Measurements from ENCODE around the gene SLU7. TPM values are rescaled to one million over a fixed set of nuclear protein-coding genes. Genes with fewer than 3 reads are reported as not detected.

Gene SLU7
- total and polyA plus RNA-seq, 2 of the 4 experiments (the other 2 are of a cell fraction): 15.9 to 34.2 TPM

DNA sequence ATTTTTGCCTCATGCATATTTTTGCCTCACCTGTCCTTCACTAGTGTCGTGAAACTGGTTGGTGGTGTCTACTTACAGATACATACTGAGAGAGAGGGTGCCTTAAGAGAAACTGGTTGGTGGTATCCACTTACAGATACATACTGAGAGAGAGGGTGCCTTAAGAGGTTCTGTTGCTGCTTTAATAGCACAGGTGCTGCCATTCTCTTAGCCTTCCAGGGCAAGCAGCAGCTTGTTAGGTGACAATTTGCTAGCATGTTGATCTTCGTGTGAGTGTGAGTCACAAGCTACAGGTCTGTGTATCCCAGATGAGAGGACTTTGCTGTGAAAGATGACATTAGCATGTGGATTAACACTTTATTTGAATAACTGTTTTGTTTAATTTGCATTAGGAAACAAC is 4.2 kb upstream of the SLU7 start:
- no peak overlapping the region for H2BK5ac ChIP-seq (ENCODE audit: low read depth, low read length, poor library complexity, severe bottlenecking)
- H2BK15ac ChIP-seq (ENCODE audit: low read depth, low read length): no peak overlapping the region
- peaks cover 6% of the 10 kb centered on the region; the same call in 1 of the 2 replicates for H3K9me1 ChIP-seq (ENCODE audit: insufficient read depth, low read length)
- ChIA-PET CTCF (interaction anchor here (3.0 kb wide), 1 partner anchor 16 kb away, joined by 21 read pairs; no protein-coding TSS in a partner anchor), POLR2A (ENCODE audit: unreplicated experiment) (no interaction called here)
- no peak overlapping the region for H4K5ac ChIP-seq (ENCODE audit: low read depth, low read length)
- H4K8ac ChIP-seq (ENCODE audit: low read depth in 2 of 2, low read length in 2 of 2): no peak overlapping the region
- H3K4ac ChIP-seq (ENCODE audit: low read depth, low read length): no peak overlapping the region
- TF ChIP-seq, protein P1, sequence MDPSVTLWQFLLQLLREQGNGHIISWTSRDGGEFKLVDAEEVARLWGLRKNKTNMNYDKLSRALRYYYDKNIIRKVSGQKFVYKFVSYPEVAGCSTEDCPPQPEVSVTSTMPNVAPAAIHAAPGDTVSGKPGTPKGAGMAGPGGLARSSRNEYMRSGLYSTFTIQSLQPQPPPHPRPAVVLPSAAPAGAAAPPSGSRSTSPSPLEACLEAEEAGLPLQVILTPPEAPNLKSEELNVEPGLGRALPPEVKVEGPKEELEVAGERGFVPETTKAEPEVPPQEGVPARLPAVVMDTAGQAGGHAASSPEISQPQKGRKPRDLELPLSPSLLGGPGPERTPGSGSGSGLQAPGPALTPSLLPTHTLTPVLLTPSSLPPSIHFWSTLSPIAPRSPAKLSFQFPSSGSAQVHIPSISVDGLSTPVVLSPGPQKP (IDR thresholded peaks at IDR 0.05; ENCODE audit: borderline replicate concordance, low read depth, low read length): no peak
- TF ChIP-seq SMC3 (IDR thresholded peaks at IDR 0.05; ENCODE audit: low read depth, low read length) (no peak), CHD1 (IDR thresholded peaks at IDR 0.05; ENCODE audit: low read depth, low read length) (no peak), CEBPB (IDR thresholded peaks at IDR 0.05; ENCODE audit: low read depth, low read length) (no peak), POLR2A (IDR thresholded peaks at IDR 0.05; ENCODE audit: low read depth, low read length) (no peak), FOS (IDR thresholded peaks at IDR 0.05; ENCODE audit: low read depth, low read length) (no peak), RCOR1 (IDR thresholded peaks at IDR 0.05; ENCODE audit: insufficient replicate concordance, low read length) (no peak), NFE2L2 (IDR thresholded peaks at IDR 0.05; ENCODE audit: low read depth, low read length) (no peak), RAD21 (IDR thresholded peaks at IDR 0.05; ENCODE audit: low read length) (no peak), BHLHE40 (IDR thresholded peaks at IDR 0.05; ENCODE audit: low read depth, low read length) (no peak), MAFK (IDR thresholded peaks at IDR 0.05; ENCODE audit: low read depth, low read length) (no peak), MXI1 (IDR thresholded peaks at IDR 0.05; ENCODE audit: borderline replicate concordance, low read depth, low read length) (no peak), RFX5 (IDR thresholded peaks at IDR 0.05; ENCODE audit: low read depth, low read length) (no peak)
- TF ChIP-seq, protein P2, sequence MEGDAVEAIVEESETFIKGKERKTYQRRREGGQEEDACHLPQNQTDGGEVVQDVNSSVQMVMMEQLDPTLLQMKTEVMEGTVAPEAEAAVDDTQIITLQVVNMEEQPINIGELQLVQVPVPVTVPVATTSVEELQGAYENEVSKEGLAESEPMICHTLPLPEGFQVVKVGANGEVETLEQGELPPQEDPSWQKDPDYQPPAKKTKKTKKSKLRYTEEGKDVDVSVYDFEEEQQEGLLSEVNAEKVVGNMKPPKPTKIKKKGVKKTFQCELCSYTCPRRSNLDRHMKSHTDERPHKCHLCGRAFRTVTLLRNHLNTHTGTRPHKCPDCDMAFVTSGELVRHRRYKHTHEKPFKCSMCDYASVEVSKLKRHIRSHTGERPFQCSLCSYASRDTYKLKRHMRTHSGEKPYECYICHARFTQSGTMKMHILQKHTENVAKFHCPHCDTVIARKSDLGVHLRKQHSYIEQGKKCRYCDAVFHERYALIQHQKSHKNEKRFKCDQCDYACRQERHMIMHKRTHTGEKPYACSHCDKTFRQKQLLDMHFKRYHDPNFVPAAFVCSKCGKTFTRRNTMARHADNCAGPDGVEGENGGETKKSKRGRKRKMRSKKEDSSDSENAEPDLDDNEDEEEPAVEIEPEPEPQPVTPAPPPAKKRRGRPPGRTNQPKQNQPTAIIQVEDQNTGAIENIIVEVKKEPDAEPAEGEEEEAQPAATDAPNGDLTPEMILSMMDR (conservative IDR thresholded peaks at IDR 0.05; ENCODE audit: low read depth, low read length): no peak
- TF ChIP-seq, protein P3, sequence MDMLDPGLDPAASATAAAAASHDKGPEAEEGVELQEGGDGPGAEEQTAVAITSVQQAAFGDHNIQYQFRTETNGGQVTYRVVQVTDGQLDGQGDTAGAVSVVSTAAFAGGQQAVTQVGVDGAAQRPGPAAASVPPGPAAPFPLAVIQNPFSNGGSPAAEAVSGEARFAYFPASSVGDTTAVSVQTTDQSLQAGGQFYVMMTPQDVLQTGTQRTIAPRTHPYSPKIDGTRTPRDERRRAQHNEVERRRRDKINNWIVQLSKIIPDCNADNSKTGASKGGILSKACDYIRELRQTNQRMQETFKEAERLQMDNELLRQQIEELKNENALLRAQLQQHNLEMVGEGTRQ (IDR thresholded peaks at IDR 0.05; ENCODE audit: low read depth, low read length): no peak
- no peak overlapping the region; the same call in 1 of the 2 replicates for H3K4me3 ChIP-seq (ENCODE audit: insufficient read depth, low read depth, low read length)
- peak overlapping the region; percentile 6 for H3K23ac ChIP-seq (ENCODE audit: low read depth, low read length)
- H3K79me1 ChIP-seq (ENCODE audit: low read depth in 1 of 2, low read length in 2 of 2): peaks cover 16 to 43% of the 10 kb centered on the region in 2 experiments
- in situ Hi-C loops (cut with MboI; ENCODE audit: low sequenced_read_pairs): no loop called here
- H3K18ac ChIP-seq (ENCODE audit: low read depth, low read length): no peak overlapping the region
- H3K36me3 ChIP-seq (ENCODE audit: control insufficient read depth, insufficient read depth, low read length): peaks cover 4% of the 10 kb centered on the region
- H4K20me1 ChIP-seq (ENCODE audit: insufficient read depth, low read length): no peaks in the 10 kb centered on the region
- intact Hi-C loops (cut with micrococcal nuclease): no loop called here
- H3K4me1 ChIP-seq (ENCODE audit: control insufficient read depth, insufficient read depth, low read length): peaks cover 7% of the 10 kb centered on the region
- no TSS peak for BruUV-seq (replicated peaks)
- H2AK5ac ChIP-seq (ENCODE audit: low read depth, low read length): 0 out of 2 replicates have a peak overlapping the region, but pooled peaks have one; percentile 4
- no peak overlapping the region for H2BK120ac ChIP-seq (ENCODE audit: low read depth, low read length)
- peak overlapping the region; percentile 100; the same call in 1 of the 2 replicates for H3K4me2 ChIP-seq (ENCODE audit: low read depth, low read length)
- ATAC-seq (ENCODE audit: low read depth) (no peak), DNase-seq (no peak)
- peak overlapping the region; percentile 20; the same call in 1 of the 2 replicates for H3K14ac ChIP-seq (replicated peaks; ENCODE audit: low read depth, low read length)
- H2AFZ ChIP-seq (replicated peaks; ENCODE audit: low read length, poor library complexity): no peak overlapping the region
- no peak overlapping the region for H3K27ac ChIP-seq (ENCODE audit: insufficient read depth, low read length)
- no peak overlapping the region for H2BK20ac ChIP-seq (ENCODE audit: low read depth, low read length)
- no peak overlapping the region for H4K91ac ChIP-seq (ENCODE audit: insufficient read depth, low read depth, low read length)
- no peak overlapping the region for H3K56ac ChIP-seq (ENCODE audit: extremely low read depth, insufficient read depth, low read length)
- no peaks in the 10 kb centered on the region for H3K9me3 ChIP-seq (ENCODE audit: control insufficient read depth, insufficient read depth, low read length)
- WGBS, 2 experiments (ENCODE audit: extremely low coverage in 2 of 2, insufficient read length in 1 of 2): no CpG with 5 or more reads among the region's 2 CpGs
- dilution Hi-C loops (cut with HindIII; ENCODE audit: low sequenced_read_pairs, unreplicated experiment): no loop called here
- no peak overlapping the region for H2AK9ac ChIP-seq (replicated peaks; ENCODE audit: low read depth, low read length, poor library complexity)
- no peaks in the 10 kb centered on the region for H3K27me3 ChIP-seq (ENCODE audit: control insufficient read depth, insufficient read depth, low read length)
- no peak overlapping the region for H3K9ac ChIP-seq (ENCODE audit: low read depth, low read length)

Measured in IMR-90 (cell line).